Lower leg skin (tissue), 3 donors: ENCODE data around the gene RBM4.

Source experiments
- CTCF ChIP-seq, 3 donors: fragments of 450-650 bp; IDR thresholded peaks; one replicate each; pipeline ENCODE4 v1.5.1; 2016; ENCODE audit warnings: antibody characterized with exemption in 3 of 3, mild to moderate bottlenecking in 3 of 3, moderate library complexity in 2 of 3
- POLR2A ChIP-seq, 2 donors: fragments of 450-650 bp; IDR thresholded peaks; one replicate each; pipeline ENCODE4 v1.6.1; 2016 to 2017; ENCODE audit warnings: antibody characterized with exemption in 2 of 2, mild to moderate bottlenecking in 1 of 2, moderate library complexity in 1 of 2

- TF ChIP-seq CTCF (IDR thresholded peaks at IDR 0.05) (no peak), POLR2A (IDR thresholded peaks at IDR 0.05) (peak in 1 of 2 donors; percentile 83)
Measured at GRCh38 chr11:66638177-66639065, at the start of gene RBM4.
